HepG2 (cell line): ENCODE data around the gene ARL16. TPM values are rescaled to one million over a fixed set of nuclear protein-coding genes. Genes with fewer than 3 reads are reported as not detected.

ENCODE experiments used
- ATF5 ChIP-seq: sonication (generic); formaldehyde crosslinking; IDR thresholded peaks from 2 replicates; pipeline ENCODE4 v1.4.0; 2020; ENCODE audit warnings: mild to moderate bottlenecking, low read depth, missing genetic modification reagents
- DMAP1 ChIP-seq: IDR thresholded peaks from 2 replicates; pipeline ENCODE4 v1.6.1; 2016
- PRDM4 ChIP-seq: sonication (generic); formaldehyde crosslinking; IDR thresholded peaks from 2 replicates; pipeline ENCODE4 v1.9.0; 2021; ENCODE audit warnings: missing genetic modification reagents, borderline replicate concordance
- SNRNP70 ChIP-seq: fragments of 200-400 bp; formaldehyde crosslinking; IDR thresholded peaks from 2 replicates; pipeline ENCODE4 v1.6.1; 2017; ENCODE audit warnings: mild to moderate bottlenecking, low read depth, low read length, moderate library complexity
- ZBED4 ChIP-seq: sonication (generic); formaldehyde crosslinking; IDR thresholded peaks from 2 replicates; pipeline ENCODE4 v1.4.0; 2020; ENCODE audit warnings: missing genetic modification reagents, borderline replicate concordance
- ZBTB21 ChIP-seq: sonication (generic); formaldehyde crosslinking; IDR thresholded peaks from 2 replicates; pipeline ENCODE4 v1.4.0; 2020; ENCODE audit warnings: missing genetic modification reagents
- ZBTB25 ChIP-seq: IDR thresholded peaks from 2 replicates; pipeline ENCODE4 v1.6.1; 2018; ENCODE audit warnings: missing genetic modification reagents
- ZGPAT ChIP-seq: IDR thresholded peaks from 2 replicates; pipeline ENCODE4 v1.6.1; 2016; ENCODE audit warnings: mild to moderate bottlenecking
- ZNF280D ChIP-seq: sonication (generic); formaldehyde crosslinking; IDR thresholded peaks from 2 replicates; pipeline ENCODE4 v1.5.1; 2020; ENCODE audit warnings: mild to moderate bottlenecking, missing genetic modification reagents
- ZNF34 ChIP-seq: sonication (generic); formaldehyde crosslinking; IDR thresholded peaks from 2 replicates; pipeline ENCODE4 v1.4.0; 2020; ENCODE audit warnings: mild to moderate bottlenecking, missing genetic modification reagents, borderline replicate concordance
- ZNF589 ChIP-seq: sonication (generic); formaldehyde crosslinking; conservative IDR thresholded peaks from 2 replicates; pipeline ENCODE4 v1.8.0; 2022; ENCODE audit warnings: mild to moderate bottlenecking, moderate library complexity, missing genetic modification reagents
- ZNF615 ChIP-seq: sonication (generic); formaldehyde crosslinking; IDR thresholded peaks from 2 replicates; pipeline ENCODE4 v1.5.0; 2020; ENCODE audit warnings: mild to moderate bottlenecking, missing genetic modification reagents, borderline replicate concordance
- ZSCAN12 ChIP-seq: sonication (generic); formaldehyde crosslinking; IDR thresholded peaks from 2 replicates; pipeline ENCODE4 v1.9.0; 2021; ENCODE audit warnings: mild to moderate bottlenecking, missing genetic modification reagents
- ZSCAN9 ChIP-seq: IDR thresholded peaks from 2 replicates; pipeline ENCODE4 v1.6.1; 2016; ENCODE audit warnings: borderline replicate concordance
- polyA plus RNA-seq, 8 experiments: library from polyadenylated mRNA; depleted of rRNA in 3 of 8; stranded (reverse) in 7 of 8; unstranded in 1 of 8; fragments of >200 nt; fragmentation: Illumina TruSeq in 4 of 8; extraction: Trizol in 4 of 8; gene quantifications; 2 replicates each; pipeline versions ENCODE4 v1.2.1 to v1.2.3, GENCODE V29; 2011 to 2016; ENCODE audit warnings: low read depth in 4 of 8, missing spikeins in 1 of 8, mixed read lengths in 1 of 8; ENCODE audit not compliant: insufficient read depth in 1 of 8
- total RNA-seq, 5 experiments: library from RNA; depleted of rRNA; stranded (reverse); fragments of >200 nt; fragmentation: Illumina TruSeq; extraction: Trizol; gene quantifications; 2 replicates each; pipeline ENCODE4 v1.2.3, GENCODE V29; 2016; ENCODE audit warnings: low read depth in 1 of 5

Gene ARL16
- total and polyA plus RNA-seq, 2 of the 13 experiments (the other 11 are each of a cell fraction or from before 2014, with no cell fraction given) = 20.8 to 30.8 TPM

- TF ChIP-seq ZBTB25 (CRISPR knock-in tag) = peak; percentile 30; the same call in 1 of the 2 replicates
- TF ChIP-seq SNRNP70 = no peak
- peak; percentile 36 for TF ChIP-seq ZSCAN9 (CRISPR knock-in tag)
- TF ChIP-seq DMAP1 (CRISPR knock-in tag) = peak; percentile 95
- 0 out of 2 replicates have a peak, but pooled peaks have one; percentile 84 for TF ChIP-seq ZNF34 (CRISPR knock-in tag)
- peak; percentile 91 for TF ChIP-seq ZGPAT (CRISPR knock-in tag)
- TF ChIP-seq ZNF589 (CRISPR knock-in tag) = peak; percentile 96
- TF ChIP-seq ZBTB21 = no peak
- 0 out of 2 replicates have a peak, but pooled peaks have one; percentile 46 for TF ChIP-seq ZSCAN12 (CRISPR knock-in tag)
- TF ChIP-seq ATF5 = 0 out of 2 replicates have a peak, but pooled peaks have one; percentile 52
- 0 out of 2 replicates have a peak, but pooled peaks have one; percentile 66 for TF ChIP-seq PRDM4 (CRISPR knock-in tag)
- TF ChIP-seq ZNF615 (CRISPR knock-in tag) = no peak
- peak; percentile 81; the same call in 1 of the 2 replicates for TF ChIP-seq ZBED4 (CRISPR knock-in tag)
- TF ChIP-seq ZNF280D (CRISPR knock-in tag) = peak; percentile 74; the same call in 1 of the 2 replicates
These were observed 30.2 kb upstream of the ARL16 start (continued) for GRCh38 chr17:81713556-81714411.
